Brain microvascular endothelial cell (primary cell): ENCODE data around the gene SLAMF9.

Source experiments
- DNase-seq: peaks from one replicate; pipeline ENCODE4 v3.0.0-alpha.2; 2020
- H3K27ac ChIP-seq: fragments of 250-450 bp; sonication (Bioruptor Pico); 2 replicates; pipeline ENCODE4 v1.5.1; 2020; ENCODE audit warnings: mild to moderate bottlenecking, moderate library complexity
- H3K27me3 ChIP-seq: fragments of 250-450 bp; sonication (Bioruptor Pico); replicated peaks from 2 replicates; pipeline ENCODE4 v1.5.1; 2020; ENCODE audit warnings: mild to moderate bottlenecking
- H3K36me3 ChIP-seq: fragments of 250-450 bp; sonication (Bioruptor Pico); replicated peaks from 2 replicates; pipeline ENCODE4 v1.5.1; 2020; ENCODE audit warnings: mild to moderate bottlenecking
- H3K4me3 ChIP-seq: 2 replicates; pipeline ENCODE4 v1.5.1; 2011; ENCODE audit warnings: low read depth, mild to moderate bottlenecking, control low read depth, low read length, moderate library complexity
- CTCF ChIP-seq: IDR thresholded peaks from 2 replicates; pipeline ENCODE4 v1.5.1; 2011; ENCODE audit warnings: low read depth, mild to moderate bottlenecking, moderate library complexity, low read length, control low read depth, inconsistent platforms; ENCODE audit errors: missing control alignments
- in situ Hi-C: cut with HindIII; loops from 2 replicates; pipeline ENCODE4 v1.10.0; 2017; ENCODE audit warnings: low sequenced_read_pairs, low pct_ligation_motif_present

The SLAMF9 gene

DNA sequence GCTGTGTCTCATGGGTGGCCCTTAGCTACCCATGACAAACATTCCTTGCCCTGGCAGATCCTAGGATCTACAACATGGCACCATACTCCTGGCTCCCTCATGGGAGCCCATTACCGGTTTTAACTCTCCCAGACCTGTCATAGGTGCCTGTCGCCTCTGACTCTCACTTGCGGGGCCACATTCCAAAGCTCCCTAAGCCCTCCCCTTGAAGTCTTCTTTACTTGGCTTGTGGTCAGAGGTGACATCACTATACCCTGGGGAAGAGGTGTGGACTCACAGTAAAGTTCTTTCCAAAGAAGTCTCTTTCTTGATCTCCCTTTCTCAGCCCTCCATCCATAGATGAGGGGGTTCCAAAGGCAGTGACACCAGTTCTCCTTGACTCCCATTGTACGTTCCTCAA is 5.4 kb upstream of the SLAMF9 start:
- no peak overlapping the region for H3K27ac ChIP-seq
- no peak overlapping the region for H3K4me3 ChIP-seq
- in situ Hi-C loops, result no loop called here
- H3K36me3 ChIP-seq, result no peaks in the 10 kb centered on the region
- H3K27me3 ChIP-seq, result peaks cover 2% of the 10 kb centered on the region
- DNase-seq, result no peak
- TF ChIP-seq CTCF, result no peak

DNA sequence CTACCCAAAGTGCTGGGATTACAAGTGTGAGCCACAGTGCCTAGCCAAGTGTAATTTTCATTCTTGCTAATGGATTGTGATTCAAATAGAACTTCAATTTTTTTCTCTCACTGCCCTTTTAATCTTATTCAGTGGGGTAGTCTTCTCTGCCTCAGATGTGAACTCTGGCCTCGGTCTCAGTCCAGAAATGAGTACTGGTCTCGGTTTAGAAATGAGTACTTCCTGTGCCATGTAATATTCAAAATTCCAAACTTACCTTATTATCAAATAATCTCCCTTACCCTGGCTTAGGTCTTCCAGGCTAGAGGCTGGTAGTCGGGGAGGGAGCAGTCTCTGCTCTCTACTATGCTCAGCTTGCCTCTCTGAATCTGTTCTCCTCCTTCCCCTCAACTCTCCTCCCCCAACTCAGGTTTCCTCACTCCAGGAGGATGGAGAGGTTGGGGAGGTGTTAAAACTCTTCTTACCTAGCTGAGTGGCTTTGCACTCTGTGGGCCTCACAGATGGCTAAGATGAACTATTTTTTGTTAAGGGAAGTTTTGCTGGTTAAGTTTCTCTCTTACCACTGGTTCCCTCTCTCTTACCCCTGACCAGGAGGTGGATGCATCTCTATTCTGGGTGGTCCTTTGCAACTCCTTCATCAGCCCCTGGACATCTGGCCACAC is 4.8 kb upstream of the SLAMF9 start:
- no peaks in the 10 kb centered on the region for H3K36me3 ChIP-seq
- H3K27ac ChIP-seq, result no peak overlapping the region
- no peak for DNase-seq
- in situ Hi-C loops, result no loop called here
- H3K4me3 ChIP-seq, result no peak overlapping the region
- TF ChIP-seq CTCF, result no peak
- H3K27me3 ChIP-seq, result peaks cover 2% of the 10 kb centered on the region

DNA sequence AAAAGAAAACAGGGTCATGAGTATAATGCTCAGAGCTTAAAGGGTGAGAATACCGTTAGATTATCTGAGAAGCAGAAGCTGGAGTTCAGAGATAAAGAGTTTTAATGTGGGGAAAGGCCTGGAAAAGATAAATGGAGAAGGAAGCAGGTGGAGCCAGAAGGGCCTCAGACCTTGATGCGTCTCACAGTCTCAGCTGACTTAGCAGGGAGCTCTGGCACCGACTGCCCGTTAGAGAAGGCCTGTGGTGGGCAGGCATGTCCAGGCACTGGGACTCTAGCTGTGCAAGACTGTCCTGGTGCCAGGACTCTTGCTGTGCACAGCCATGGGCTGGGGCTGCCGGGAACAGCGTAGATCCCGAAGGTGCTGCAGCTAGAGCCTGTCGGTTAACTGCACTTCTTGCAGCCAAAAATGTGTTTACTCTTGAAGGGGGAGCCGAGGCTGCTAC is 3.8 kb upstream of the SLAMF9 start:
- H3K27me3 ChIP-seq, result no peaks in the 10 kb centered on the region
- no peak for TF ChIP-seq CTCF
- no peak overlapping the region for H3K27ac ChIP-seq
- in situ Hi-C loops, result no loop called here
- no peak for DNase-seq
- no peak overlapping the region for H3K4me3 ChIP-seq
- no peaks in the 10 kb centered on the region for H3K36me3 ChIP-seq

- no peak for DNase-seq
- H3K4me3 ChIP-seq, result no peak overlapping the region
- in situ Hi-C loops, result no loop called here
- no peaks in the 10 kb centered on the region for H3K27me3 ChIP-seq
- no peak for TF ChIP-seq CTCF
- H3K27ac ChIP-seq, result no peak overlapping the region
- no peaks in the 10 kb centered on the region for H3K36me3 ChIP-seq
Measured at GRCh38 chr1:159955456-159955855, 1.4 kb upstream of the SLAMF9 start.

GRCh38 chr1:159952932-159953331 is 1.1 kb downstream of the SLAMF9 start:
- in situ Hi-C loops, result no loop called here
- H3K4me3 ChIP-seq, result no peak overlapping the region
- no peak overlapping the region for H3K27ac ChIP-seq
- H3K36me3 ChIP-seq, result no peaks in the 10 kb centered on the region
- TF ChIP-seq CTCF, result no peak
- no peak for DNase-seq
- no peaks in the 10 kb centered on the region for H3K27me3 ChIP-seq

- TF ChIP-seq CTCF, result no peak
Measured at GRCh38 chr1:159951551-159951950, 2.5 kb downstream of the SLAMF9 start.

More at GRCh38 chr1:159951551-159951950, 2.5 kb downstream of the SLAMF9 start:
- Histone ChIP-seq H3K27me3 (no peaks in the 10 kb centered on the region), H3K27ac (no peak overlapping the region), H3K4me3 (no peak overlapping the region), H3K36me3 (no peaks in the 10 kb centered on the region)
- DNase-seq, result no peak
- in situ Hi-C loops, result no loop called here
